ENCODE measurements around the gene FAM72A.

Gene FAM72A

DNA sequence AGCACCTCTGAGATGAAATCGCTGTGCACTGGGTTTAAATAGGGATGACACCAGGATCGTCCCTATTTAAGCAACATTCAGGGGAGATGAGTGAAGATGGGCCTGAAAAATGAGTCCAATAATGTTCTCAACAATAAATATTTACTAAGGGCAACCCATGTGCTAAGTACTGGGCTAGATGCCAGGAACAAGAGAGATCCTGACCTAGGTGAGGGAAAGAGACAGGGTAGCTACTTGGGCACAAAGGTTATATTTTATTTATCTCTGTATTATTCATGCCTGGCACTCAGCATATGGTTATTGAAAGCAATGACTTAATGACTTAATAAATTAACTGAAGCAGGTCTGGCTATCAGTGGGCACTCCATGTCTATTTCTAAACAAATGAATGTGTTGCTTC lies 58.0 kb downstream of the FAM72A start:
- no peak for DNase-seq (ENCODE audit: low read depth, low spot score)
- H3K4me3 ChIP-seq (ENCODE audit: low read depth, low read length): no peak overlapping the region
- TF ChIP-seq, protein P1, sequence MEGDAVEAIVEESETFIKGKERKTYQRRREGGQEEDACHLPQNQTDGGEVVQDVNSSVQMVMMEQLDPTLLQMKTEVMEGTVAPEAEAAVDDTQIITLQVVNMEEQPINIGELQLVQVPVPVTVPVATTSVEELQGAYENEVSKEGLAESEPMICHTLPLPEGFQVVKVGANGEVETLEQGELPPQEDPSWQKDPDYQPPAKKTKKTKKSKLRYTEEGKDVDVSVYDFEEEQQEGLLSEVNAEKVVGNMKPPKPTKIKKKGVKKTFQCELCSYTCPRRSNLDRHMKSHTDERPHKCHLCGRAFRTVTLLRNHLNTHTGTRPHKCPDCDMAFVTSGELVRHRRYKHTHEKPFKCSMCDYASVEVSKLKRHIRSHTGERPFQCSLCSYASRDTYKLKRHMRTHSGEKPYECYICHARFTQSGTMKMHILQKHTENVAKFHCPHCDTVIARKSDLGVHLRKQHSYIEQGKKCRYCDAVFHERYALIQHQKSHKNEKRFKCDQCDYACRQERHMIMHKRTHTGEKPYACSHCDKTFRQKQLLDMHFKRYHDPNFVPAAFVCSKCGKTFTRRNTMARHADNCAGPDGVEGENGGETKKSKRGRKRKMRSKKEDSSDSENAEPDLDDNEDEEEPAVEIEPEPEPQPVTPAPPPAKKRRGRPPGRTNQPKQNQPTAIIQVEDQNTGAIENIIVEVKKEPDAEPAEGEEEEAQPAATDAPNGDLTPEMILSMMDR (IDR thresholded peaks at IDR 0.05; ENCODE audit: low read depth, low read length): no peak
- in situ Hi-C loops (cut with HindIII; ENCODE audit: low sequenced_read_pairs): no loop called here

DNA sequence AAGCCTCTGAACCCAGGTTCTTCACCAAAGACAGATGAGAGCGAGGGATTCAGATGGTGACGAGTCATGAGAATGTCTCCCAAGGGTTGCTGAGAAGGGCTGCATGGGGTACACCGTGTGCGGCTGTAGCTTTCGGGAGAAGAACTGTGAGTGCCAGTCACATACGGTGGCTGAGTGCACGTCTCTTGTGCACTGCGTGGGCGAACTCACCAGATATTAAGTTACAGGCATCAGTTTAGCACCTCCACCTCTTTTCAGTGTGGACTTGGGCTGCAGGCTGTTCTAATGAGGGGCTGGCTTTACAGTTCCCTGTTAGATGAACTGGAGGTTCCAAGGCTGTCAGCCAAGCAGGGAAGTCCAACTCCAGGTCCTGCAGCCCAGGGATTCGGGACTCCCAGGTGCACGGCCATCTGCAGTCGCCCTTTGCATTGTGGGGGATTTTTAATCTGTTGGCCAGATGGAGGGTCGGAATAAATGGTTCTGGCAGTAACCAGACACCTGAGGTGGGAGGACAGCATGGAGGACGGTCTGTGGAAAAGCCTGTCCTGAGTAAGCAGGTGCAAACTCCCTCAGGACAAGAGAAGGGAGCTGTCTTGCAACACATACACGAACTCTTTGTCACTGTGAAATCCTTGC lies 59.0 kb downstream of the FAM72A start:
- H3K4me3 ChIP-seq (ENCODE audit: low read depth, low read length): no peak overlapping the region
- in situ Hi-C loops (cut with HindIII; ENCODE audit: low sequenced_read_pairs): no loop called here
- DNase-seq (ENCODE audit: low read depth, low spot score): no peak
- TF ChIP-seq, protein P1 (IDR thresholded peaks at IDR 0.05; ENCODE audit: low read depth, low read length): no peak

DNA sequence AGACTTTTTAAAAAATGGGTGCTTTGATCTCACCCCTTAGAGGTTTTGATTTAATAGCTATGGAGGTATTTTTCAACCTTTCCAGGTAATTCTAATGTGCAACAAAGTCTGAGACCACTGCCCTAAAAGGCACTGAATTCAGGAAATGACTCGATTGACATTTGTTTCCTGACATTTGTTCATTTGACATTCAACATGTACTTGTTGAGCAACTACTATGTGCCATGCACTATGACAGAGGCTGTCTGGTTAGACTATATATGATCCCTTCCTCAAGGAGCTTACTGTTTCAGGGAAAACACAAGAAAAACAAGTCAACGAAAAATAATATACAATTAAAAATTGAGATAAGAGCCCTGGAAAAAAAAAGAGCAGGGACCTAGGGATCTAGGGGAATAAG lies 59.9 kb downstream of the FAM72A start:
- DNase-seq (ENCODE audit: low read depth, low spot score): no peak
- no peak overlapping the region for H3K4me3 ChIP-seq (ENCODE audit: low read depth, low read length)
- TF ChIP-seq, protein P1 (IDR thresholded peaks at IDR 0.05; ENCODE audit: low read depth, low read length): no peak
- in situ Hi-C loops (cut with HindIII; ENCODE audit: low sequenced_read_pairs): no loop called here

DNA sequence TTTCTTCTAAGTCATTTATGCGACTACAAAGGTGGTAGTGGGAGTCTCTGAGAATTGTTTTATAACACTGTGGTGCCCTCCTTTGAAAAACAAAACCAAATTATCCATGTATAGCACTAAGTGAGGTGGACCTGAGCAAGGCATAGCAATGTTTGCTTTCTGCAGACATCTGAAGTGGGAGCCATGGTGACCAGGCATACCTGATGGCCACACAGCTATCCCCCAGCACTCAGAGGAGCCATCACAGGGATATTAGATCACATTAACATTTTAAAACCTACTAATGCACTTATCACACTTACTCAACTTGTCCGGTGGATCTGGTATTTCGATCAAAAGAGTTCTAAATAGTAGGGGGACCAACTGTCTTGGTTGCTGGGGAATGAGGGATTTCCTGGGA lies 60.6 kb downstream of the FAM72A start:
- H3K4me3 ChIP-seq (ENCODE audit: low read depth, low read length): no peak overlapping the region
- no peak for DNase-seq (ENCODE audit: low read depth, low spot score)
- TF ChIP-seq, protein P1 (IDR thresholded peaks at IDR 0.05; ENCODE audit: low read depth, low read length): no peak
- in situ Hi-C loops (cut with HindIII; ENCODE audit: low sequenced_read_pairs): no loop called here

DNA sequence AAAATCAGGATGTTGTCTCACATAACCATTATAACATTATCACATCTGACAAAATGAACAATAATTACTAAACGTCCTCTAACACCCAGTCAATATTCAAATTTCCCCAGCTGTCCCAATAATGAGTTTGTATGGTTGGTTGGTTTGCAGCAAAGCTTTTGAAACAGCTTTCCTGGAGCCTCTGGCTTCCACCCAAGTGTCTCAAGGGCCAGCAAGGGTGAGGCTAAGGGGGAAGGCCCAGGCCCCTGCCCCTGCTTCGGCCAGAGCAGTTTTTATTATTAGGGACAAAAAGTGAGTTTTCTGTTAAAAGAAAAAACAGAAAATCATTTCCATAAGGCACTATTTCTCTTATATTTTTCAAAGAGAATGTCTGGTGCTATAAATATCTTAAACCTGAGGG lies 66.4 kb downstream of the FAM72A start:
- DNase-seq (ENCODE audit: low read depth, low spot score): no peak
- in situ Hi-C loops (cut with HindIII; ENCODE audit: low sequenced_read_pairs): no loop called here
- H3K4me3 ChIP-seq (ENCODE audit: low read depth, low read length): no peak overlapping the region
- TF ChIP-seq, protein P1 (IDR thresholded peaks at IDR 0.05; ENCODE audit: low read depth, low read length): no peak
